Hypothalamus (tissue), 51 donors: ENCODE measurements around the gene SMARCAD1.
"Not testable (repeated sequence)": the region's sequence is repeated elsewhere in the genome, so short reads cannot be mapped to it uniquely, and the experiment has no call there.

ENCODE experiments used
- DNase-seq, 51 donors: peaks; one replicate each; lab custom pipeline; 2025; lab: John Stamatoyannopoulos, UW

The SMARCAD1 gene

GRCh38 chr4:94290245-94290644 lies 82.6 kb downstream of the SMARCAD1 start:
- DNase-seq = no peak

DNA sequence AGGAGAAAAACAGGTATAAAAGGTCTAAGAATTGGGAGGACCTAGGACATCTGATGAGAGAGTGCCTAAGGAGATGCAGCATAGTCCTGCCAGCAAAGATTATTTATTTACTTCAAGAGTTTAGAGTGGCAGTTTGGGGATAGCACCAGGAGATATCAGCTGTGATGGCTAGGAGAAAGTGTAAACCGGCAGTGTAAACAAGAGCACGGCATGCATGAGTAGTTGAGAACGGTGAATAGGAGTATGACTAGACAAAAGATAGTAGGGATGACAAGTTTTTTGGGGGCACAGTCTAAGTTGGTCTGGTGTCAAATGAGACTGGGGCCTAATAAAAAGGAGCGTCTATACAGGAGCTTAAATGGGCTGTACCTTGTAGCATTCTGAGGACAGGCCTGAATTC lies 86.3 kb downstream of the SMARCAD1 start:
- not testable (repeated sequence) for DNase-seq

DNA sequence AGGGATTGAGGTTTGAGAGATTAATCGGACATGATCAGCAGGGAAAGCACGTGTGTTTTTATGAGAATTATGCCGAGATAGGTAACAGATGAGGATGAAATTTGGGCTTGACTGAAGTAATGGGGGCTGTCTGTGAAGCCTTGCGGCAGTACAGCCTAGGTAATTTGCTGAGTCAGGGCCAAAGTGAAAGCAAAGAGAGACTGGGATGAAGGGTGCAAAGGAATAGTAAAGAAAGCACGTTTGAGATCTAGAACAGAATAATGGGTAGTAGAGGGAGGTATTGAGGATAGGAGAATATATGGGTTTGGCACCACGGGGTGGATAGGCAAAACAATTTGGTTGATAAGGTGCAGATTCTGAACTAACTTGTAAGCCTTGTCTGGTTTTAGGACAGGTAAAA lies 87.8 kb downstream of the SMARCAD1 start:
- not testable (repeated sequence) for DNase-seq

DNA sequence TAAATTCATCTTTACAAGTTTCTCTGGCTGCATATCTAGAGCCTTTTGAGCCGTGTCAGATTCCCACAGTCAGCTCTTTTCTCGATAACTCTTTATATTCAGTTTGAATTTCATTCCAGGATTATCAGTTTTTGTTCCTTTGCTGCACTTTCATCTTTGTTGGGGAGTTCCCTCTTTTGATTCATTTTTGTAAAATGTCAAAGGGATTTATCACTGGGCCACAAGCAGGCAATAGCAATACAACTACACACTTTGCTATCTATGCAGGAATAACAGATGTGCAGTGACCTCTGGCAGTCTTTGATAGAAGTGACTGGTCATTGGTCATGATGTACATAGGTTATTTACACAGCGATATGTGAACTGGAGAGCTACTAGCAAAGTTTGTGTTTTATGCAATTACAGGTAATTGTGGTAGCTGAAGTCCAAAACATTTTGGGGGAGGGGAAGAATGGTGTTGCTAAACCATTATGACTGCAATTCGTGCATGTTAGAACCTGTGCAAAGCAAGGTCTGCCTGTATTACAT lies 91.1 kb downstream of the SMARCAD1 start:
- no peak for DNase-seq

DNA sequence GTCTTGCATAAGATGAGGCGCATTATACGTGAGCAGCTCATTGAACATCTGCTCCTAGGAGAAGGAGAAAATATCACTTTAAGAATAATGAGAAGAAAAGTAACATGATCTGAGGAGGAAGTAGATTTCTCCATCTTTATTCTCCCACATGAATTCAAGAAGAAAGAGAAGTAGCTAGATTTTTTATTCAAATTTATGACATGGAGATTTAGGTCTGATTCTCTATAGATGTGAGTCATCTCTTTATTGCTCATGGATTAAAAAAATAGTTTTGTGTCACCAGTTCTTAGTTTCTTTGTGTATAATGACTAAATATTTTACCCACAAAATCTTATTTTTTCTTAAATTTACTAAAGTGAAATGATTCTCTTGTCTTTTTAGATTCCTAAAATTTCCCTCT lies 94.5 kb downstream of the SMARCAD1 start:
- no peak for DNase-seq

GRCh38 chr4:94304365-94304971 lies 96.8 kb downstream of the SMARCAD1 start:
- peak in 1 of 51 donors; percentile 3 for DNase-seq

GRCh38 chr4:94305466-94306225 lies 98.0 kb downstream of the SMARCAD1 start:
- DNase-seq = no peak

DNA sequence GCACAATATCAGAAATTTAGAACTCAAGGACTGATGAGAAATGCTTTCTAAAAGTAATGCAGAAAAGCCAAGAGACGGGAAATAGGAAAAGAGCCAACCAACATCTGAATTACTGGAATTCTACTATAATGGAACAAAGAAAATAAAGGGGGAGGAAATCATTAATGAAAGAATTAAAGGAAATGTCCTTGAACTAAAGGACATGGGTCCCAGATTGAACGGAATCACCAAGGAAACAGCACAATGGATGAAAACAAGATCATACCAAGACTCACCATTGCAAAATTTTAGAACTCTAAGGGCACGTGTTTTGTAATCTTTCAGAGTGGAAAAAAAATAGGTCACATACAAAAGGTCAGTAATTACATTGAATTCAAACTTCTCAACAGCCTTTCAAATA lies 99.0 kb downstream of the SMARCAD1 start:
- no peak for DNase-seq

DNA sequence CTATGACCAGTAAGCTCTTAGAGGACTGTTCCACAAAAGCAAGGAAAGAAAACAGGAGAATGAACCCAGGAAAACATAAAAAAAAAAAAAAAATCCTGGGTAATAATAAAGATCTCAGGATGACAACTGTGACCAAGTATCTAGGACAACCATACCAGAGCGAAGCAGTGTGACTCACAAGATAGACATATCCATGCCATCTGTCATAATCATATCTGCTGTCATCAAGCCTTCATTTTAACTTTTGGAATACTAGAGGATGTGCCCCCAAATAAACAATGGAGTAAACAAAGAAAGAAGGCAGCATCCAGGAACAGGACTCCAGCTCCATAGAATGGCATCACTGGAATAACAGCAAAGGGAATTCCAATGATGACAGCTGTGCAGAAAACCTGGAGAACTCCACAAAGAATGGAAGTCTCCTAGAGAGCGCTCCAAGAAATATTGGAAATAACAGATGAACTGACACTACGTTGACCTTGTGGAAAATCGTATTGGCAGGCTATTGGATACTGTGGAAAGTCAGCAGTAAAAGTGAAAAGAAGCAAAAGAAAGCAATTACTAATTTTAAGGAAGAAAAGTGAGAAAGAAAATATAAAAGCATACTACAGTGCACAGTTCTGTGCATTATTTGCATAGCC lies 99.7 kb downstream of the SMARCAD1 start:
- DNase-seq = no peak

DNA sequence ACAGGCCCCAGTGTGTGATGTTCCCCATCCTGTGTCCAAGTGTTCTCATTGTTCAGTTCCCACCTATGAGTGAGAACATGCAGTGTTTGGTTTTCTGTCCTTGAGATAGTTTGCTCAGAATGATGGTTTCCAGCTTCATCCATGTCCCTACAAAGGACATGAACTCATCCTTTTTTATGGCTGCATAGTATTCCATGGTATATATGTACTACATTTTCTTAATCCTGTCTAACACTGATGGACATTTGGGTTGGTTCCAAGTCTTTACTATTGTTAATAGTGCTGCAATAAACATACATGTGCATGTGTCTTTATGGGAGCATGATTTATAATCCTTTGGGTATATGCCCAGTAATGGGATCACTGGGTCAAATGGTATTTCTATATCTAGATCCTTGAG lies 112.3 kb downstream of the SMARCAD1 start:
- not testable (repeated sequence) for DNase-seq

GRCh38 chr4:94325835-94326234 lies 118.2 kb downstream of the SMARCAD1 start:
- DNase-seq = no peak

- DNase-seq = no peak
These were observed 122.3 kb downstream of the SMARCAD1 start for GRCh38 chr4:94329933-94330332.

GRCh38 chr4:94332983-94333590 lies 125.4 kb downstream of the SMARCAD1 start:
- no peak for DNase-seq

DNA sequence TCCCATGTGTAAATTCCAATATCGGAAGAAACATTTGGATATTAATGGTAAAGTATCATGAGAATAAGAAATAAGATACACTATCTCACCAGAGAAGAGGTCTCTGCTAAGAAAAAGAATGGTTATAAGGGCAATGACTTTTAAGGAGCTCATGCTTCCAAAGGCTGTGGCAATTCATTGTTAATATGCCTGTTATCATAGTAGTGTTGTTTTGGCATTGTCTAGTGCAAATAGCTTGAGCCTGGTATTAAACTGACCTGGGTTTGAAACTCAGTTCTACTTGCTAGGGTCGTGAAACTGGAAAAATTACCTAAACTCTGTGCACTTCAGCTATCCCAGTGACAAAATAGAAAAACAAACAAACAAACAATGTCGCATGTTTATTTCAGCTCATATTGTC lies 126.2 kb downstream of the SMARCAD1 start:
- DNase-seq = no peak

- no peak for DNase-seq
These were observed 126.8 kb downstream of the SMARCAD1 start for GRCh38 chr4:94334476-94334875.

DNA sequence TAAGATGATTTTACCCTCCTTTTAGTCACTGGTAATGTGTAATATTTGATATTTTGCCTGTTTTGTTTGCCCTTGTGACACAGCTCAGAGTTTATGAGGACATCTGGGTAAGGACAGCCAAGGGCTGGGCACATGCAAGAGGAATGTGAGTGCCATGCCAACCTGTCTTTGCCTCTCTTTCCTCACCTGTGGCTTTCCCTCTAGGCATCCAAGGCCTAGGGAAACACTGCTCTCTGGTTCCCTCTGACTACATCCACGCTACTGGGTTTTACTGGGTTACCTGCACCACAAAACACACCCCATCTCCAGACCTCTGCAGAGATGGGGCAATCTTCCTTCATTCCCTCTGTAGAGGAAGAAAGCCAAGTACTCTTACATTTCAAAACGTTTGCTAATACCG lies 127.3 kb downstream of the SMARCAD1 start:
- DNase-seq = no peak

GRCh38 chr4:94336303-94336702 lies 128.6 kb downstream of the SMARCAD1 start:
- no peak for DNase-seq

GRCh38 chr4:94336791-94337190 lies 129.1 kb downstream of the SMARCAD1 start:
- not testable (repeated sequence) for DNase-seq

DNA sequence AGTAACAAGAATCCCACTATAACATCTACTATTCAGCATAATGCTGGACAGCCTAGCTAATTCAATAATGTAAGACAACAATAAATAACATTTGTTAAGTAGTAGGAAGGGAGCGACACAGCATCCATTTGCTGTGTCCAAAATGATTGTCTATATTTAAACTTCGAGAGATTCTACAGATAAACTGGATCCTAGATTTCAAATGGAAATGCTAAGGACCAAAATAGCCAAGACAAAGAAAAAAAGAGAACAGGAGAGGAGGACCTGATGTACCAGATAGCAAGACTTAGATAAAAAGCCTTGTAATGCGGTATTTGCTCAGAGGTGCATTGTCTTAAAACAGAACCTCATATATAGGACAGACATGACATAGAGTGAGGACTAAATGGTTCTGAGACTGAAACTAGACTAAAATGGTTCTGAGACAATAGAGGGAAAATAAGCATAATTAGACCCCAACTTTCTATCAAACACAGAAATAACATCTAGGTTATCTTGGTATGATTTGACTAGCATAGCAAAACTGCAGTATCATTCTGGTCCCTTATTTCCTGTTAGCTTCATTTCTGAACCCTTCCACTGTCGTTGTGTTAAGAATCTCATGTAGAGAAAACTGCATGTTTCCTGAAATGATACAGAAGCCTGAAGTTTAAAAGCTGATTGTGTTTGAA lies 131.2 kb downstream of the SMARCAD1 start:
- DNase-seq = no peak

GRCh38 chr4:94339779-94340178 lies 132.1 kb downstream of the SMARCAD1 start:
- no peak for DNase-seq
